H4 (cell line): ENCODE measurements around the gene SEMA3F. TPM values are rescaled to one million over a fixed set of nuclear protein-coding genes. Genes with fewer than 3 reads are reported as not detected.

ENCODE experiments used
- DNase-seq: peaks from one replicate; pipeline ENCODE4 v3.0.0-alpha.2; 2015; ENCODE audit warnings: low spot score
- total RNA-seq: library from RNA; depleted of rRNA; stranded (reverse); fragments of >200 nt; shearing (Covaris generic); gene quantifications from 2 replicates; pipeline ENCODE4 v1.2.3, GENCODE V29; 2014

SEMA3F gene
- total RNA-seq, 1 experiment from 2014 or later = 0.33 TPM

DNA sequence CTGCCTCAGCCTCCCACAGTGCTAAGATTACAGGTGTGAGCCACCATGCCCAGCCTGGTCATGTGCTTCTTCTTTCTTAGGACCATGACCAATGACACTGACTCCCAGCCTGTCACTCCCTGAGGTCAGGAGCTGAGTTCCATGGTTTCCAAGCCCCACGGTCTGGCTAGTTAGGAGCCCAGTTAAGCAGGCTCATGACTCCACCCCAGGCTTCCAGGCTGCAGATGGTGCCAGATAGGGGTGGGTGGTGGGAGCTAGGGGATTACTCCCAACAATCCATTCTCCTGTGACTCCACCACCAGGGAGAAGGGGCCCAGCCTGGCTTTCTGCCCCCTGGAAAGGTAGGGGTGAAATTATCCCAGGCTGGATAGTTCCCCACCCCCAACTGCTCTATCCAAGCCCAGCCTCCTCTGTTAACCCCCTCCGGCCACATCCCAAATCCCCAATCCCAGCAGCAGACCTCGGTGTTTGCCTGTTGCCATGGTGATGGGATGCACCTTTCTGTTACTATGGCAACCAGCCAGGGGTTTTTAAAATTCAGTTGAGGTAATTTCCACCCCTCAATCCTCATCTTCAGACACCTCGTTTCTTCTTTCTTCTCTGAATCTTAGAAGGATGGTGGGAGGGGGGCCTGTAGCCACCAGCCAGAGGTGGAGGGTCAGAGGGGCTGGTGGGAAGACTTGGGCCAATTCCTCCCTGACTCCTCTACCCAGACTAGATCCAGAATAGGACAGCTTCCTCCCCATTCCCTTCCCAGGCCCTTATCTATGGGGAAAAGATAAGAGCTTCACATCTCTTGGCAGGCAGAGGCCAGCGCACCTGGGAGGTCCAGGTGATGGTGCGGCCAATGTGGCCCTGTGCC, 22.5 kb upstream of the SEMA3F start:
- no peak for DNase-seq

DNA sequence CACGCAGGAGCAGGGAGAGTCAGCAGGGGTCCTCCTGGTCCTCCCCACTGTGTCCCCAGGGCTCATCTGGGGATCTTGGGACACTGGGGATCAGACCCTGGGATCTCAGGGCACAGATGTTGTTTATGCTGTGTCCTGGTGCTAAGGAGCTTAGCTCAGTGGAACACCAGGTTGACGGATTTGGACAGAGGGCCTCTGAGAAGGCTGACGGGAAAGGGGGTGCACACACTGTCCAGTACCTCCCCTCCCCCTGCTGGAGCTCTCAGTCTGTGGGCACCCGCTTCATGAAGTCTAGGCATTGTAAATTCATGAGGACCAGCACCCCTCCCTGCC, 21.9 kb upstream of the SEMA3F start:
- no peak for DNase-seq

- DNase-seq = no peak
Observed at GRCh38 chr3:50134367-50134766, 20.8 kb upstream of the SEMA3F start.

DNA sequence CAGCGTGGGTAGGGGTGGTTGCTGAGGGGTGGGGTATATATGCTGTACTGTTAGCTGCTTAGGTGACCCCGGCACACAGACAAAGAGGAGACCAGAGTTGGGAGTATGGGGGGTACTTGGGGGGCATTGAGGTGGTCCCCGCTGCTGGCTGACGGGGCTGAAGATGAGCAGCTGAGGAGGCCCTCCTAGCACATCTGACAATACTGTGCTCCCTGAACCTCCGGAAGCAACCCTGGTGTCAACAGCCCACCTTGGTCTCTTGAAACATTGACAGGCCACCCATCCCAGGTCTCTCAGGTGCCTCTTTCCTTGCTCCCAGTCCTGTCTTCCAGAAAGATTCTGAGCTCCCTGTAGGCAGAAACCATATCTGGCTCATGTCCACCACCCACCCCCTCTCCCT, 19.2 kb upstream of the SEMA3F start:
- DNase-seq = no peak

GRCh38 chr3:50136714-50137405, 18.3 kb upstream of the SEMA3F start:
- no peak for DNase-seq

GRCh38 chr3:50137531-50137930, 17.6 kb upstream of the SEMA3F start:
- no peak for DNase-seq

- DNase-seq = peak; percentile 45
Observed at GRCh38 chr3:50138266-50139200, 16.6 kb upstream of the SEMA3F start.

- DNase-seq = no peak
Observed at GRCh38 chr3:50139308-50139707, 15.8 kb upstream of the SEMA3F start.

DNA sequence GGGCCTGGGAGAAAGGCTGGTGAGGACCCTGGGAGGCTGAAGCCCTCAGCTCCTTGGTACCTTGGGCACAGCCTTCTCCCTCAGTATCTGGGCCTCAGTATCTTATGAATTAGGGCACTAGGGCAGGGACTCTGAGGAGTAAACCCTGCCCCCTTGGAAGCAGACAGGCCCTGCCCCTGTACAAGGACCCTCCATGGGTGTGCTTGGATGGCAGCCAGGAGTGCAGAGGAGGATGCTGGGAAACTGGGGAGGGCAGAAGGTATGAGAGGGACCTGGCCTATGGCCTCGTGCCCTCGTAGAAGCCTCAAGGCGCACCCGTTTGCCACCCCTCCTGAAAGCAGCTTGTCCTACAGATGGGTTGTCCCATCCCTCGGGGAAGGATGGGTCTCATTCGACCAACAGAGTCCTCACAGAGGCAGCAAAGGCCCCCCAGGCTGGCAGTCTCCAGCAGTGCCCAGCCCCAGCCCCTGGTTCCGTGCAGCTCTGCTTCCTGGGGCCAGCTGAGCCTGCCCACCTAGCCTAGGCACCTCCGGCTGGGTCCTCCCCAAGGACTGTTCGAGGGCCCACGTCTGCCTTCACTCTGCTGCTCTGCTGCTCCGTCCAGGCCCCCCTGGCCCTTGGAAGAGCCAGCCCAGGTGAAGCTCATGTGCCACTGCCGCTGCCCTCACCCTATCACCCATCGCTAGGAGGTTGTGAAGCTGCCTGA, 15.3 kb upstream of the SEMA3F start:
- DNase-seq = no peak

DNA sequence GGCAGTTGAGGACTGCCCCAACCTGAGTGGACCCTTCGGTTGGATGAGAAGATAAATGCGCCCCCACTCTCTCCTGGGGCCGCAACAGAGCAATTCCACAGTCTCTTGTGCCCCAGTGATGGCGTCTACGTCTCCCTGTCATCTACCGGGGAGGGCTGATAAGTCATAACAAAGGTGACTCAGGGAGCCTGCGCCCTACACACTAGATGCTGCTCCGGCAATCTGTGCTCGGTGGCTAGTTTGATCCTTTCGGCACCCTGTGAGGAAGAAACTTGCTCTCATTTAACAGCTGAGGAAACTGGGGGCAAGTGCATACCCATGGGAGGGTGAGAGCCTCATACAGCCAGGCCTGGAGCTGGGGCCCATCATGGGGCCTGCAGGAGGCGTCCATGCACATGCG, 14.1 kb upstream of the SEMA3F start:
- no peak for DNase-seq

GRCh38 chr3:50146316-50146901, 8.7 kb upstream of the SEMA3F start:
- DNase-seq = no peak

GRCh38 chr3:50147016-50147415, 8.1 kb upstream of the SEMA3F start:
- no peak for DNase-seq

DNA sequence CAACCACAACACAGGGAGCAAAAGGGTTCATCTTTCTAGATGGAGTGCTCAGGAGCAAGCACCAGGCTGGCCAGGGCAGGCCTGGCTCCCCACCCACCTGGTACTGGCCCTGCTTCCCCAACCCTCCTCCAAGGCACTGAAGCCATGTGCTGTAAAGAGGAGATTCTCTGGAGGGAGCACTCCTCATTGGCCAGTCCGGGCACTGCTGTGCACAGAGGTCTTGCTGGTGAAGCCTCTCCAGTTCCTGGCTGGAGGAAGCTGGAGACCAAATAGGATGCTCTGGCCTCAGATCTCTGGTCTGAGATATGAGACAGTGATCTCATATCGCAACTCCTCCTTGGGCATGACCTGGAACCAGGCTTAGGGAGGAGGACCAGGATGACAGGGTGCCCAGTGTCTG, 7.7 kb upstream of the SEMA3F start:
- no peak for DNase-seq

DNA sequence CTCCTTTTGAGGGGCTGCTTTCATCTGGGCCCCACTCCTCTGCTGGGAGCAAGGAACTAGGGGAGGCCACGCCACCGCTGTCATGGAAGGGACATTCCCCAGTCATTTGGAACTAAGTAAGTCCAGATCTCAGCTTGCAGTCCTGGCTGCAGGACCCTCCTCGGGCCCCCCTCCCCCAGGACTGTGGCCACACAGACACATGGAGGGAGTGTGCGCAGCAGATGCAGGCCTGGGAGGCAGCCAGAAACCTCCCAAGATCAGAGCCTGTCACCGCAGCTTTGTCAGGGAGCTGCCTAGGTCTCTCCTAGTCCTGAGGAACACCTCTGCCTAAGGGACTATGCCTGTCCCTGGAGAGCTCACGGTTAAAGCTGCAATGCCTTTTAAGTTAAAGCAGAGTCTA, 7.3 kb upstream of the SEMA3F start:
- no peak for DNase-seq

DNA sequence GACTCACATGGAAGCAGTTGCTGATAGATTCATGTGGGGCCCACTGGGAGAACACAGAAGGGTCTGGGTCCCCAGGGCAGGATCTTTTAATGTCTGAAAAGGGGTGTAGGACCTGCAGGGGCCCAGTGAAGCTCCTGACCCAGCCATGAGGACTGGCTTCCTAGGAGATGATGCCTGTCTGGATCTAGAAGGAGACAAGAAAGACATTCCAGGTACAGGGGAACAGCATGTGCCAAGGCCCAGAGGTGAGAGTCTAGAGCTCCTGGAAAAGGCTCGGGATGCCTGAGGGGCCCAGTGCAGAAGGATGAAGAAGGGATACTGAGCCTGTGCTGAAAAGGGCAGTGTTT, 4.7 kb upstream of the SEMA3F start:
- no peak for DNase-seq

DNA sequence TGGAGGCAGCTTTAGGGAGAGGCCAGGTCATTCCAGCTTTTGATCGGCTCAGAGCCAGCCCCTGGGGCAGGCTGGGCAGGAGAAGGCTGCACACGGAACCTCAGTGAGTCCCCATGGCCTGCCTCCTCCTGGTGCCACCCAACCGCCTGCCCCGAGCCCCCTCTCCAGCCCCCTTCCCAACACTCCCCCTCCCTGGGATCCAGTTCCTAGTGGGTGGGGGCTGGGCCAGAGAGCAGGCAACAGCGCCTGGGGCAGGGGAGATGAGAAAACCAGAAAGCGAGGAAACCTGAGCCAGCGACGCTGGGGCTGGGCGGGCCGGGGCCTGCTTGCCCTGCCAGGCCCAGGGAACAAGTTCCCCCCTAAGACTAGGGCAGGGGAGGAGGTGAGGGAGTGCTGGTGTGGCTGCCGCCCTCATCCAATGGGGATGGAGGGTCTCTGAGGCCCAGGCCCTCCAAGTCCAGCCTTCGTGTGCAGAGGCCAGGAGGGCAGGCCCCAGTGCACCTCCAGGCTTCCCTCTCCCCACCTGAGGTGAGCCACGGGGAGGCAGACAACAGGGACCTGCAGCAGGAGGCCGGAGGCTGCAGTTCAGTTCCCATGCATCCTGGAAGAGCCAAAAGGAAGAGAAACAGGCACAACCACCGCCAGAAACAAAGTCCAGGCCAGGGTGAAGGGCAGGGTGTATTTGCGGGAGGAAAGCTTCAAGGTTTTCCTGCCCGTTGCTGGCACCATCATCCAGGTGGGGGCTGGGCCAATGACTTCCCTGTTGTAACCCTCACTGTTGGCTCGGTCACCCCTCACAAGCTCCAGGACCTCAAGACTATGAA, 4.0 kb upstream of the SEMA3F start:
- DNase-seq = no peak

- DNase-seq = no peak
Observed at GRCh38 chr3:50151728-50152127, 3.4 kb upstream of the SEMA3F start.

GRCh38 chr3:50153782-50154475, 1.2 kb upstream of the SEMA3F start:
- no peak for DNase-seq

- DNase-seq = no peak
Observed at GRCh38 chr3:50154476-50154839, 666 bp upstream of the SEMA3F start.

DNA sequence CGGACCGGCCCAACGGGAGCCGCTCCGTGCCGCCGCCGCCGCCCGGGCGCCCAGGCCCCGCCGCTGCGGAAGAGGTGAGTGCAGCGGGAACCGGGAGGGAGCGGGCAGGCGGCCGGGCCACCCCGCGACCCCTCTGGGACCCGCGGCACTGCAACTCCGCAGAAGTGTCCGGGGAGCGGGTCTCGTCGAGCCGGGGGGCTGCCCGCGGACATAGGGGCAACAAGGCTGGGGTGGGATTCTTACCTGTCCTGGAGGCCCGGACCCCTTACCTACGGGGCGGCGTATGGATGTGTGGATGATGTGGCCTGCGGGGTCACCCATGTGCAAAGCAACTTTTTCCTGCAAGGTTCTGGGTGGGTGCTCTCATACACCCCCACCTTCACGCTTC, 361 bp downstream of the SEMA3F start:
- no peak for DNase-seq
